ENCODE measurements around the gene SOCS4. TPM values are rescaled to one million over a fixed set of nuclear protein-coding genes. Genes with fewer than 3 reads are reported as not detected.
A peak's percentile ranks its signal among the peaks of the same experiment; 100 is the strongest.
"Not testable (repeated sequence)": the region's sequence is repeated elsewhere in the genome, so short reads cannot be mapped to it uniquely, and the experiment has no call there.

The SOCS4 gene
- total and polyA plus RNA-seq, 12 donors, result 4.5 to 23.1 (median 11.6) TPM

- intact Hi-C loops (cut with DNase I), result no loop called here
- no peak for TF ChIP-seq POLR2A (IDR thresholded peaks at IDR 0.05)
- no peak for TF ChIP-seq CTCF (IDR thresholded peaks at IDR 0.05)
- no peaks in the 10 kb centered on the region for H3K36me3 ChIP-seq (replicated peaks in 1 of 2)
- 4 to 10% (median 5%) methylated on average over 8 of the region's 8 CpGs for WGBS, 4 donors
- H3K27ac ChIP-seq, result no peak overlapping the region
- no peaks in the 10 kb centered on the region for H3K9me3 ChIP-seq (replicated peaks in 1 of 3)
- peaks cover 6 to 32% of the 10 kb centered on the region in 2 donors for H3K4me1 ChIP-seq (replicated peaks in 1 of 2)
- no peaks in the 10 kb centered on the region for H3K27me3 ChIP-seq
- H3K4me3 ChIP-seq, result peak overlapping the region in 2 of 4 donors; percentile 63 to 77
- DNase-seq, result no peak
These were observed 1.0 kb downstream of the SOCS4 start for GRCh38 chr14:55028066-55028465.

GRCh38 chr14:55028476-55028875, 1.4 kb downstream of the SOCS4 start:
- Histone ChIP-seq H3K36me3 (replicated peaks in 1 of 2) (no peaks in the 10 kb centered on the region), H3K4me1 (replicated peaks in 1 of 2) (peaks cover 6 to 32% of the 10 kb centered on the region in 2 donors), H3K27ac (no peak overlapping the region), H3K9me3 (replicated peaks in 1 of 3) (no peaks in the 10 kb centered on the region), H3K4me3 (peak overlapping the region in 1 of 4 donors; percentile 77), H3K27me3 (no peaks in the 10 kb centered on the region)
- TF ChIP-seq CTCF (IDR thresholded peaks at IDR 0.05) (no peak), POLR2A (IDR thresholded peaks at IDR 0.05) (no peak)
- intact Hi-C loops (cut with DNase I), result no loop called here
- 54 to 68% (median 65%) methylated on average over 4 of the region's 4 CpGs for WGBS, 4 donors
- no peak for DNase-seq

- TF ChIP-seq POLR2A (IDR thresholded peaks at IDR 0.05), result no peak
- TF ChIP-seq CTCF (IDR thresholded peaks at IDR 0.05), result no peak
- Histone ChIP-seq H3K4me3 (no peak overlapping the region), H3K27me3 (no peaks in the 10 kb centered on the region), H3K9me3 (replicated peaks in 1 of 3) (no peaks in the 10 kb centered on the region), H3K4me1 (replicated peaks in 1 of 2) (peaks cover 3 to 28% of the 10 kb centered on the region in 2 donors), H3K36me3 (replicated peaks in 1 of 2) (peaks cover 0 to 13% of the 10 kb centered on the region in 2 donors), H3K27ac (no peak overlapping the region)
- WGBS, 4 donors, result 42 to 54% (median 46%) methylated on average over 2 of the region's 2 CpGs
- intact Hi-C loops (cut with DNase I), result no loop called here
- no peak for DNase-seq
These were observed 4.2 kb downstream of the SOCS4 start for GRCh38 chr14:55031190-55031589.

GRCh38 chr14:55037995-55038394, 11.0 kb downstream of the SOCS4 start:
- intact Hi-C loops (cut with DNase I); H3K4me3 ChIP-seq; H3K27ac ChIP-seq; H3K9me3 ChIP-seq (replicated peaks in 1 of 3); H3K27me3 ChIP-seq; DNase-seq; H3K4me1 ChIP-seq (replicated peaks in 1 of 2): not testable (repeated sequence)
- H3K36me3 ChIP-seq (replicated peaks in 1 of 2), result peaks cover 0 to 15% of the 10 kb centered on the region in 2 donors

- Histone ChIP-seq H3K9me3 (replicated peaks in 1 of 3) (no peaks in the 10 kb centered on the region), H3K27ac (peak overlapping the region in 1 of 5 donors; percentile 2), H3K4me1 (replicated peaks in 1 of 2) (peaks cover 0 to 5% of the 10 kb centered on the region in 2 donors), H3K36me3 (replicated peaks in 1 of 2) (peaks cover 0 to 22% of the 10 kb centered on the region in 2 donors), H3K4me3 (no peak overlapping the region), H3K27me3 (no peaks in the 10 kb centered on the region)
- DNase-seq, result no peak
- intact Hi-C loops (cut with DNase I), result no loop called here
- no peak for TF ChIP-seq CTCF (IDR thresholded peaks at IDR 0.05)
- no peak for TF ChIP-seq POLR2A (IDR thresholded peaks at IDR 0.05)
These were observed 11.7 kb downstream of the SOCS4 start for GRCh38 chr14:55038708-55039107.

Data from adrenal gland (tissue), 12 donors.